ENCODE data around the gene UBL3.

The UBL3 gene

GRCh38 chr13:29801102-29801501, 49.3 kb downstream of the UBL3 start:
- no peak overlapping the region for H3K4me3 ChIP-seq (ENCODE audit: control insufficient read depth, low read depth, low read length)
- no peak for TF ChIP-seq CTCF (IDR thresholded peaks at IDR 0.05; ENCODE audit: control insufficient read depth, insufficient read depth, low read depth, low read length, missing control alignments)
- DNase-seq (ENCODE audit: low read depth), result no peak

- TF ChIP-seq CTCF (IDR thresholded peaks at IDR 0.05; ENCODE audit: control insufficient read depth, insufficient read depth, low read depth, low read length, missing control alignments), result no peak
- H3K4me3 ChIP-seq (ENCODE audit: control insufficient read depth, low read depth, low read length), result no peak overlapping the region
- DNase-seq (ENCODE audit: low read depth), result no peak
Observed at GRCh38 chr13:29800687-29801086, 49.7 kb downstream of the UBL3 start.

DNA sequence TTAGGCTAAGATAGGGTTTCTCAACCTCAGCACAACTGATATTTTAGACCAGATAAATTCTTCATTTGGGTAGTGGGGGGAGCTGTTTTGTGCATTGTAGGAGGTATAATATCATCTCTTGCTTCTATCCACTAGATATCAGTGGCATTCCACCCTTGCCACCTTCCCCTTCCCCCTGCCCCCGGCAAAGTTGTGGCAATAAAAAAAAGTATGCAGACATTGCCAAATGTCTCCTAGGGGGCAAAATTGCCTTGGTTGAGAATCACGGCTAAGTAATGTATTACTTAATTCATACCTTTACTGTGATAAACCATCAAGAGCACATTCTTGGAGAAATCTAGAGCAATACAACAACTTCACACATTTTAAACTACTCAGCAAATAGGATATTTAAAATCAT, 51.4 kb downstream of the UBL3 start:
- no peak for DNase-seq (ENCODE audit: low read depth)
- TF ChIP-seq CTCF (IDR thresholded peaks at IDR 0.05; ENCODE audit: control insufficient read depth, insufficient read depth, low read depth, low read length, missing control alignments), result no peak
- H3K4me3 ChIP-seq (ENCODE audit: control insufficient read depth, low read depth, low read length), result no peak overlapping the region

- TF ChIP-seq CTCF (IDR thresholded peaks at IDR 0.05; ENCODE audit: control insufficient read depth, insufficient read depth, low read depth, low read length, missing control alignments), result no peak
- DNase-seq (ENCODE audit: low read depth), result no peak
- no peak overlapping the region for H3K4me3 ChIP-seq (ENCODE audit: control insufficient read depth, low read depth, low read length)
Observed at GRCh38 chr13:29791997-29792780, 58.2 kb downstream of the UBL3 start.

DNA sequence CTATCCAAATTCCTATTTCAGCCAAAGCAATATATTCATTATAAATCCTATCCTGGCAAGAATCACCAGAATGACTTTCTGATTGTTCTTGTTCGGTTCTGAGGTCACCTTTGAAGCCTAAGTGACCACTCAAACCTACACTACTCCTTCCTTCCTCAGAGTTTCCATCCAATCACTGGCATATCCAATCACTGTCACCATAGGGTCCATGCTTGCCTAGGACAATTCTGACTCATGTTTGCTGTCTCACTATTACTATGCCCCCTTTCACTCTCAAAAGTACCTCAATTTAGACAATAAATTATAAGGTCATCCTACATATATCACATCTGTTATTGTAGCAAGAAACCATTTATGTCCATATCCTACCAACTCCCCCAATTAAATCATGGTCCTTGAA, 58.9 kb downstream of the UBL3 start:
- no peak overlapping the region for H3K4me3 ChIP-seq (ENCODE audit: control insufficient read depth, low read depth, low read length)
- no peak for TF ChIP-seq CTCF (IDR thresholded peaks at IDR 0.05; ENCODE audit: control insufficient read depth, insufficient read depth, low read depth, low read length, missing control alignments)
- no peak for DNase-seq (ENCODE audit: low read depth)

GRCh38 chr13:29786698-29787097, 63.7 kb downstream of the UBL3 start:
- no peak for DNase-seq (ENCODE audit: low read depth)
- no peak for TF ChIP-seq CTCF (IDR thresholded peaks at IDR 0.05; ENCODE audit: control insufficient read depth, insufficient read depth, low read depth, low read length, missing control alignments)
- no peak overlapping the region for H3K4me3 ChIP-seq (ENCODE audit: control insufficient read depth, low read depth, low read length)

Measured in AG09309 (cell line).